BLaER1 (cell line): Measurements from ENCODE around the gene RASD1.
A peak's percentile ranks its signal among the peaks of the same experiment; 100 is the strongest.

Experiments
- H3K27ac ChIP-seq: shearing (Covaris generic); formaldehyde crosslinking; 2 replicates; pipeline ENCODE4 v1.8.1; 2022
- H3K27me3 ChIP-seq: shearing (Covaris generic); formaldehyde crosslinking; 2 replicates; pipeline ENCODE4 v1.8.1; 2022
- H3K36me3 ChIP-seq: shearing (Covaris generic); formaldehyde crosslinking; 2 replicates; pipeline ENCODE4 v1.8.1; 2022
- H3K4me1 ChIP-seq: shearing (Covaris generic); formaldehyde crosslinking; 2 replicates; pipeline ENCODE4 v1.8.1; 2022
- H3K4me2 ChIP-seq: shearing (Covaris generic); formaldehyde crosslinking; 2 replicates; pipeline ENCODE4 v1.8.1; 2022
- H3K4me3 ChIP-seq: shearing (Covaris generic); formaldehyde crosslinking; 2 replicates; pipeline ENCODE4 v1.8.1; 2022
- H3K9ac ChIP-seq: shearing (Covaris generic); formaldehyde crosslinking; 2 replicates; pipeline ENCODE4 v1.8.1; 2022
- H3K9me3 ChIP-seq: shearing (Covaris generic); formaldehyde crosslinking; 2 replicates; pipeline ENCODE4 v1.8.1; 2022
- H4K20me1 ChIP-seq: shearing (Covaris generic); formaldehyde crosslinking; 2 replicates; pipeline ENCODE4 v1.8.1; 2022
- Cebpa-rat ChIP-seq: shearing (Covaris generic); IDR thresholded peaks from 2 replicates; pipeline ENCODE4 v1.8.1; 2022

The RASD1 gene

DNA sequence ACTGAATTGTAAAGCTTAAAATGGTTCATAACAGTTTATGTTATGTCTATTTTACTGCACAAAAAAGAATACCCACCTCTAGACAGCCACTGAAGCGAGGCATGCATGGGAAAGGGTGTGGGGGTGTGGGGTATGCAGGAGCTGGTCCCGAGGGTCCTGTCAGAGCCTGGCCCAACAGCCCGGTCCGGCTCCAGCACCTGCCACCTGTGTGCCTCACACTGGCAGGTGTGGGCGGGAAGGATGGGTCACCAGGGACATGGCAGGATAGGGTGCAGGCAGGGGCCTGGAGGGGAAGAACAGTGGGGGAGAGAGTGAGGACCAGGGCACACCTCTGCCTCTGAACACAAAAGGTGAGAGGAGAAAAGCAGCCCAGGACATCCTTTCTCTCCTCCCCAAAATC lies 22.8 kb upstream of the RASD1 start:
- peak overlapping the region; percentile 81 for H3K4me2 ChIP-seq

DNA sequence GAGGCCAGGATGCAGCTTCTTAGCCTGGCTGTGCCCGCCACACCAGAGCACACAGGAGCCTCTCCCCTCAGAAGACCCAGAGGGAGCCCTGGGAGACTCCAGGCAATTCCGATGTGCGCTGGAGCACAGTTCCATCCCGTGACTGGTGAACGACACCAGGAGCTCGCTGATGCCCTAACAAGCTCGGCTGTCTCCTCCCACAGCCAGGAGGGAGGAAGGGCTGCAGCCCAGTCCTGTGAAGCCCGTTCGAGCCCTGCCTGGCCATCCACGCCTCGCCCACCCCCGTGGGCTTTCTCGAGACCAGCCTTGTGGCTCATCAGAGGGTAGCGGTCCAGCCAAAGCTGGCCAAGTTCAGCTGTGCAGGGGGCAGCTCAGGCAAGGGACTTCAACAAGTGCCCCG lies 21.8 kb upstream of the RASD1 start:
- H3K27ac ChIP-seq: peak overlapping the region; percentile 65
- H3K4me1 ChIP-seq: peaks cover 100% of the 10 kb centered on the region

More for the DNA sequence above, 22.8 kb upstream of the RASD1 start:
- Histone ChIP-seq H3K9ac (peak overlapping the region; percentile 43; the same call in 1 of the 2 replicates), H3K4me3 (no peak overlapping the region), H3K9me3 (no peaks in the 10 kb centered on the region), H3K27ac (peak overlapping the region; percentile 62), H4K20me1 (no peaks in the 10 kb centered on the region), H3K36me3 (no peaks in the 10 kb centered on the region), H3K27me3 (no peaks in the 10 kb centered on the region), H3K4me1 (peaks cover 100% of the 10 kb centered on the region)
- no peak for TF ChIP-seq Cebpa-rat

DNA sequence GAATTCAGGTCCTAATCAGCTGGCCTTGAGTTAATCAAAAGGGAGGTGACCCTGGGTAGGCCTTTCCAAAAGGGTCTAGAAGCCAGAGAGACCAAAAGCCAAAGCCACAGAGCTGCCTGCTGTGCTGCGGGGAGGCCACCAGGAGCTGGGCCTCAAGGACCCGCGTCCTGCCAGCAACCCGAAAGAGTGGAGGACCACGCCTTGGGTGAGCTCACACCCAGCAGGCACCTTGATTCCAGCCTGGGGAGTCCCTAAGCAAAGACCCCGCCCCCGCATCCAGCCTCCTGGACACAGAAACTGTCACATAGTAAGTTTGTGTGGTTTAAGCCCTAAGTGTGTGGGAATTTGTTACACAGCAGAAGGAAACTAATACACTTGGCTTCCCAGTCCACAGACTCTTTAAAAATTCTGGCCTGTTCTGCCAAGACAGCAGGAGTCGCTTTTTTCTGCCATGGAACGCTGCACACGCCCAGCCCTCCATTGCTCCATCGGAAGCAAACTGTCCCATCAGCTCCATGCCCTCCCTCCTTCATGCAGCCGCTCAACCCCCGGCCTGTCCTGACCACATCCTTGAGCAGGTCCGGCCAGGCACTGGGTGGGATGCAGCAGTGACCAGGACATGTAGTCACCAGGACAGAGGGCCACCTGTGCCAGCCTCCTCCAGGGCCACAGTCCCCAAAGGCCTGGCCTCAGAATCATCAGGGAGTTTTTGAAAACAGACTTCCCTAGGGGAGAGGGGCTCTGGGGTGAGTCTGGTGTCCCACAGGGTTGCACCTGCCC lies 20.9 kb upstream of the RASD1 start:
- Histone ChIP-seq H3K4me3 (peak overlapping the region; percentile 32), H4K20me1 (no peaks in the 10 kb centered on the region), H3K27me3 (no peaks in the 10 kb centered on the region), H3K4me1 (peaks cover 100% of the 10 kb centered on the region), H3K27ac (peak overlapping the region; percentile 65), H3K36me3 (no peaks in the 10 kb centered on the region), H3K4me2 (peak overlapping the region; percentile 81), H3K9me3 (no peaks in the 10 kb centered on the region), H3K9ac (peak overlapping the region; percentile 43)
- TF ChIP-seq Cebpa-rat: no peak

More for the DNA sequence above, 21.8 kb upstream of the RASD1 start:
- H4K20me1 ChIP-seq: no peaks in the 10 kb centered on the region
- H3K27me3 ChIP-seq: no peaks in the 10 kb centered on the region
- peak overlapping the region; percentile 81 for H3K4me2 ChIP-seq
- H3K9me3 ChIP-seq: no peaks in the 10 kb centered on the region
- H3K9ac ChIP-seq: peak overlapping the region; percentile 43
- TF ChIP-seq Cebpa-rat: no peak
- H3K4me3 ChIP-seq: peak overlapping the region; percentile 32
- no peaks in the 10 kb centered on the region for H3K36me3 ChIP-seq

DNA sequence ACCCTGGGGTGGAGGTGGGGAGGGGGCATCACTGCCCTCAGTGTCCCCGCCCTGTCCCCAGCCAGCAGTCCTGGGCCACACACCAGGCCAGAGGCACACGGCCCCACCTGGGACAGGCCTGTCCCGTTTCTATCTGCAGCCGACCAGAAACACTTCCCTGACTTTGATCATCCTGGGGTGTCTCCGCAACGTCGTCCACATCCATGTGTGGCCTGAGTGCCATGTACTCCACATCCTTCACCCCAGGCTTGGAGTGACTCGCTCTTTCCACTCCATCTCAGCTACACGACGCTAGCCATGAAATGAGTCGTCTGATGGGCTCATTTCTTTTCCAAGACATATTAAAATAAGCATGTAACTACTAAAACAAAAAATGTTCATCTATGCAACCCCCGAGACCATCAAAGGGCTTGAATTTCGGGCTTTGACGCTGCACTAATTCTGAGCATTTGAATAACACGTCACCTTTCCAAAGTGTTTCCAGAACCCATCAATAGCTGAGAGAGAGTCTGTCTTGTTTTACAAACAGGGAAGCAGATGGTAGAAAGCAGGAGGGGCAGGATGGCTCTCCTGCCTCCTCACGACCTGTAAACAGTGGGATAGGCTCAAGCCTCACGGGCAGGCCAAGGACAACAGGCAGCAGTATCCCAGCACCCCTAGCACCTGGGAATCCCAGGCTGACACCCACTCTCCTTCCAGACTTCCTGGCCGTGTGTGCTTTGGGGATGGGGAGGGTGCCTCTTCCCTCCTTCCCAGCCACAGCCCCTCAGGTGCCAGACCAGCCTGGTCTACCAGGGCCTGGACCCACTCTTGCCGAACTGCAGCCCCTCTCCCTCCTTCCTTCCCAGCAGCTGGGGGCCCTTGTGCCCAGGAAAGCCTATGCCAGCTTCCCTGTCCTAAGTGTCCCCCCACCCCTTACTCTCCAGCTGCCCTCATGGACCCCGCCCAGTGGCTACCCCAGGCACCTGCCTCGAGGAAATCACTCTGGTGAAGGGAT lies 20.0 kb upstream of the RASD1 start:
- H4K20me1 ChIP-seq: no peaks in the 10 kb centered on the region
- peak overlapping the region; percentile 81 for H3K4me2 ChIP-seq
- H3K36me3 ChIP-seq: no peaks in the 10 kb centered on the region
- H3K9me3 ChIP-seq: no peaks in the 10 kb centered on the region
- no peak for TF ChIP-seq Cebpa-rat
- peak overlapping the region; percentile 65 for H3K27ac ChIP-seq
- no peaks in the 10 kb centered on the region for H3K27me3 ChIP-seq
- H3K9ac ChIP-seq: peak overlapping the region; percentile 43
- H3K4me3 ChIP-seq: no peak overlapping the region; the same call in 1 of the 2 replicates
- peaks cover 100% of the 10 kb centered on the region for H3K4me1 ChIP-seq

DNA sequence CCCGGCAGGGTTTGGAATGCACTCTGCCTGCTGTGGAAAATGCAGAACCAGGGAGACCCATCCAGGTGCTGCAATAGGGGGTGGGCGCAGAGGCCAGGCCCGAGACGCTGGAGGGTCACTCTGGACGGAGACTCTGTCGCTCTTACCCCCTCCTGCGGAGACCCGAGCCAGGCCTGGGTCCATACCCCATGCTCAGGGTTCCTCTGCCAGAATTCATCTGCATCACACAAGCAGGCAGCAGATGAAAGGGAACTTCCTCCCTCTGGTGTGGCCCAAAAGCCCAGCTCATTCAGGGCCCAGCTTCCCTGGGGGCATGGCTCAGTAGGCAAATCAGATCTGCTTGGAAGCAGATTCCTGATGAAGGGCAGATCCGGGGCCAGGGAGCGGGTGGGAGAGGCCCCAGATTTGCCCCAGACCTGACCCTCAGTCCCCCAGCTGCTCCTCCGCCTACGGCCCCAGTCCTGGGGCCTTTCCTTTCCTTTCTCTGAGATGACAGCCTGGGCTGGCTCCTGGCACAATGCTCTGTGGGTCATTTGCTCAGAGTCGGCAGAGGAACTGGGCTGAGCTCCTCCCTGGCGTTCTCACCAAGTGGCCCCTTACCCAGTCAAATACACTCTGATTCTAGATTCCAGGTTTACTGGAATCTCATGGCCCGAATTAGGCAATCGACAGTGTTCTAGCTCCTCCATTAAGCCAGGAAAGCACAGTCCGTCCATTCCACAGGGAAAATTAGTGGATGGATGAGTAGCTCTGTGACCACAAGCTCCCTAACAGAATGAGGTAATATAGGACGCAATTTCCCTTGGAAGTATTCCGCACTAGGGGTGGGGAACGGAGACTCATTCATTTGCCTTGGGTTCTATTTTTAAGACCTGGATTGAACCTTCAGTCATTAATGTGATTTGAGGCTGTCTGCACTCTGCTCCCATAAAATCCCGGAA lies 19.1 kb upstream of the RASD1 start:
- H3K4me3 ChIP-seq: no peak overlapping the region
- peaks cover 100% of the 10 kb centered on the region for H3K4me1 ChIP-seq
- H3K9me3 ChIP-seq: no peaks in the 10 kb centered on the region
- peak overlapping the region; percentile 68 for H3K27ac ChIP-seq
- H3K4me2 ChIP-seq: peak overlapping the region; percentile 81
- no peaks in the 10 kb centered on the region for H3K27me3 ChIP-seq
- no peaks in the 10 kb centered on the region for H4K20me1 ChIP-seq
- no peak for TF ChIP-seq Cebpa-rat
- H3K36me3 ChIP-seq: no peaks in the 10 kb centered on the region
- peak overlapping the region; percentile 43; the same call in 1 of the 2 replicates for H3K9ac ChIP-seq

DNA sequence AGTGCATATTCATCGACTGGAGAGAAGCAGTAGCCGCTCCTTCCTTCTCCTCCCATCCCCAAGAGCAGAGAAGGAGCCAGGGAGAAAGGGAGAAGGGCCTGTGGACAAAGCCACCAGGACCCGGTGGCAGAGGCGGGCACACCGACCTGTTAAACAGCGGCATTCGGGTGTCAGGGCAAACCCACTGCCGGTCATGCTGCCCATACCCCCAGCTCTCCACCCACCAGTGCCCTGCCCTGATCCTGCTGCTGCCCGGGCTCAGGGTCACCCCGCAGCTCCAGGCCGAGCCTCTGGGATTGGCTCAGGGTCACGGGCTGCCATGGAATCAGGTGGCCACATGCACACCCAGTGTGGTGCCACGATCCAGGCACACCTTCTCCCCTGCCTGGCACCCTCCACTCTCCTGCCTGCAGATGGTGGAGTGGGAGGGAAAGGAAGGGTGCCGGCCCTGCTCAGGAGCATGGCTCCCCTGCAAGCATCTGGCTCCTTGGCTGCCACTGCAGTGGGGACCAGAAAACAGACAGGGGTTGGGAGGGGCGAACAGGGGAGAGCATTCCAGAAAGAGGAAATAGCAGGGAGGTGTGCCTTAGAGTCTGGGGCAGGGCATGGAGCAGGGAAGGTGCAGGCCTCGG lies 18.3 kb upstream of the RASD1 start:
- TF ChIP-seq Cebpa-rat: no peak
- Histone ChIP-seq H3K36me3 (no peaks in the 10 kb centered on the region), H3K4me3 (no peak overlapping the region), H3K27ac (peak overlapping the region; percentile 68), H4K20me1 (no peaks in the 10 kb centered on the region), H3K9me3 (no peaks in the 10 kb centered on the region), H3K4me1 (peaks cover 100% of the 10 kb centered on the region), H3K9ac (no peak overlapping the region), H3K4me2 (peak overlapping the region; percentile 81), H3K27me3 (no peaks in the 10 kb centered on the region)

DNA sequence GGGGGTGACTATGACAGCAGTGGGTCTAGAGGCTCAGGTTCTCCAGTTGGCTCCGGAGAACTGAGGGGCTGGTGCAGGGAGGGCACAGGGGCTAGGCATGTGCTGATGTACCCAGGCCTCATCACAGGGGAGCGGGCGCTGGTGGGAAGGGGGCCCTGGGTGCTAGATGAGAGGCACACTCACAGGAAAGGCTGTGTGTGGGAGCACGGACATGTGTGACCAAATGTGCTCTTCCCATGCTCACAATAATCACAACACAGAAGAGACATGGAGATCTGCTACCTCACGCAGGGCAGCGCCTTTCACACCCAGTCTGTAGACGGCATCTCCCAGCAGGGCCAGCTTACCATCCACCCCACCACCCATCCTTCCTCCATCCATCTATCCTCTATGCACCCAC lies 17.4 kb upstream of the RASD1 start:
- Histone ChIP-seq H3K36me3 (no peaks in the 10 kb centered on the region), H3K9ac (no peak overlapping the region), H3K4me1 (peaks cover 100% of the 10 kb centered on the region), H3K4me3 (no peak overlapping the region), H3K27ac (no peak overlapping the region), H3K4me2 (peak overlapping the region; percentile 81), H4K20me1 (no peaks in the 10 kb centered on the region), H3K27me3 (no peaks in the 10 kb centered on the region), H3K9me3 (no peaks in the 10 kb centered on the region)
- no peak for TF ChIP-seq Cebpa-rat

DNA sequence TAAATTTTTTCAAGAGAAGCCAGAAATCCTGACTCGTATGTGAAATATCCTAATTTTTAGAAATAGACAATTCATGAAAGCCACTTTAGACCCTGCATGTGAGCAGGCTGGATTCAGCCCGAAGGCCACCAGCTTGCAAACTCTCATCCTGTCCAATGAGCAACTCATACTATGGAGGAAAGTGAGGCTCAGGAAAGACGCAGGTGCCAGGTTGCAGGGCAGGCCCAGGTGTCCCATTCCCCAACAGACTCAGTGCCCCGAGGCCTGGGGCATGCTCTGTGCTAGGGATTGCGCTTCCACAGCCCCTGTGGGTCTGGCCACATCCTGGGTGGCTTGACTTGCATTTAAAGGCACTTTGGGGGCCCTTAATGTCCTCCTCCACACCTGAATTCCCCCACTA lies 16.7 kb upstream of the RASD1 start:
- Histone ChIP-seq H3K4me3 (no peak overlapping the region), H3K27me3 (no peaks in the 10 kb centered on the region), H3K4me1 (peaks cover 100% of the 10 kb centered on the region), H3K9me3 (no peaks in the 10 kb centered on the region), H3K9ac (no peak overlapping the region), H4K20me1 (no peaks in the 10 kb centered on the region), H3K27ac (peak overlapping the region; percentile 60), H3K4me2 (peak overlapping the region; percentile 81), H3K36me3 (no peaks in the 10 kb centered on the region)
- no peak for TF ChIP-seq Cebpa-rat
